SK-N-MC (cell line): ENCODE results near the gene CHST13.

Experiments used
- EZH2 ChIP-seq: fragments of 200-600 bp; sonication (generic); IDR thresholded peaks from one replicate; pipeline ENCODE4 v1.6.1; 2017; ENCODE audit warnings: antibody characterized with exemption
- POLR2AphosphoS5 ChIP-seq: IDR thresholded peaks from 2 replicates; pipeline ENCODE4 v1.6.1; 2012; ENCODE audit warnings: mild to moderate bottlenecking, low read depth, low read length, borderline replicate concordance

DNA sequence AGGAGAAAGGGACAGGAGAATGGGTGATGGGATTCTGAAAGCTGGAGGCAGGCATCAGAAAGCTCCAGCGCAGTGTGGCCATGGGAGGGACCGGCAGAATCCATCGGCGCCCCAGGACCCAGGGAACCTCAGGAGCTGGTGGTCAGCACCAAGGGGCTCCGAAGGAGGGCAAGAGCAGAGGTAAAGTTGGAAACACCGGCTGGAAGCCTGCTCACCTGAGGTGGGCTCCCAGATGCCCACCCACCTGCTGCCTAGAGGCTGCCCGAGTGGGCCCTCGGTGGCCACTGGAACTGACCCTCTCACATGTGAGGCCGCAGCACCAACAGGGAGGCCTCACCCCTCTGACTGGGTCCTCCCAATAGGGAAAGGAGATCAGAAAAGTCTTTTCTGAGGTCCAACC, 38.0 kb upstream of the CHST13 start:
- no peak for TF ChIP-seq POLR2AphosphoS5
- no peak for TF ChIP-seq EZH2
